Transverse colon (tissue), 4 donors: Measurements from ENCODE around the gene LPCAT4.

Experiments used
- CTCF ChIP-seq, 5 experiments: fragments of 200-600 bp in 3 of 5; fragments of 450-650 bp in 2 of 5; sonication (generic) in 3 of 5; IDR thresholded peaks; 1 replicate in 2 of 5; 2 replicates in 3 of 5; pipeline ENCODE4 v1.5.1; 2016 to 2017; ENCODE audit warnings: antibody characterized with exemption in 5 of 5, inconsistent platforms in 3 of 5, mild to moderate bottlenecking in 2 of 5, moderate library complexity in 1 of 5
- EP300 ChIP-seq: sonication (generic); formaldehyde crosslinking; IDR thresholded peaks from one replicate; pipeline ENCODE4 v1.6.1; 2017; ENCODE audit warnings: antibody characterized with exemption, low read depth
- POLR2A ChIP-seq: fragments of 450-650 bp; IDR thresholded peaks from one replicate; pipeline ENCODE4 v1.6.1; 2016; ENCODE audit warnings: antibody characterized with exemption, mild to moderate bottlenecking, moderate library complexity
- POLR2AphosphoS5 ChIP-seq, 3 donors: sonication (generic); formaldehyde crosslinking; IDR thresholded peaks; one replicate each; pipeline ENCODE4 v1.6.1; 2016; ENCODE audit warnings: antibody characterized with exemption in 3 of 3

GRCh38 chr15:34358948-34359347 lies 8.0 kb downstream of the LPCAT4 start:
- TF ChIP-seq CTCF (IDR thresholded peaks at IDR 0.05) (no peak), POLR2A (no peak), POLR2AphosphoS5 (IDR thresholded peaks at IDR 0.05) (no peak), EP300 (no peak)
